ENCODE data around the gene RACK1.

DNA sequence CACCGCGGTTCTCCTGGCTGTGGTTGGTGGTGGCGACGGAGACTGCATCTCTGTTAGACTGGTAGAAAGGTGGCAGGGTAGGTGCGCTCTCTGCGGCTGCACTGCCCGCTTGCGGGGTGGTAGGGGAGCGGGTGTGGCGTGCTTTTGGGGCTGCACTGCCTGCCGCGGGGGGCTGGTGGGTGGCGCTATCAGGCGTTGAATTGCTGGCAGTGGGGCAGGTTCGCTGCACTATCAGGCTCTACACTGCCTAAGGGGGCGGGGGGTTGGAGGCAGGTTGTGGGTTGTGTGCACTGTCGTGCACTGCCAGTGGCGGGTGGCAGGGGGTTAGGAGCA, 38.2 kb upstream of the RACK1 start:
- TF ChIP-seq, protein P1, sequence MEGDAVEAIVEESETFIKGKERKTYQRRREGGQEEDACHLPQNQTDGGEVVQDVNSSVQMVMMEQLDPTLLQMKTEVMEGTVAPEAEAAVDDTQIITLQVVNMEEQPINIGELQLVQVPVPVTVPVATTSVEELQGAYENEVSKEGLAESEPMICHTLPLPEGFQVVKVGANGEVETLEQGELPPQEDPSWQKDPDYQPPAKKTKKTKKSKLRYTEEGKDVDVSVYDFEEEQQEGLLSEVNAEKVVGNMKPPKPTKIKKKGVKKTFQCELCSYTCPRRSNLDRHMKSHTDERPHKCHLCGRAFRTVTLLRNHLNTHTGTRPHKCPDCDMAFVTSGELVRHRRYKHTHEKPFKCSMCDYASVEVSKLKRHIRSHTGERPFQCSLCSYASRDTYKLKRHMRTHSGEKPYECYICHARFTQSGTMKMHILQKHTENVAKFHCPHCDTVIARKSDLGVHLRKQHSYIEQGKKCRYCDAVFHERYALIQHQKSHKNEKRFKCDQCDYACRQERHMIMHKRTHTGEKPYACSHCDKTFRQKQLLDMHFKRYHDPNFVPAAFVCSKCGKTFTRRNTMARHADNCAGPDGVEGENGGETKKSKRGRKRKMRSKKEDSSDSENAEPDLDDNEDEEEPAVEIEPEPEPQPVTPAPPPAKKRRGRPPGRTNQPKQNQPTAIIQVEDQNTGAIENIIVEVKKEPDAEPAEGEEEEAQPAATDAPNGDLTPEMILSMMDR (IDR thresholded peaks at IDR 0.05; ENCODE audit: low read depth, low read length), result no peak
- no peak for TF ChIP-seq EZH2phosphoT487 (IDR thresholded peaks at IDR 0.05; ENCODE audit: low read depth)

All from OCI-LY3 (cell line).